Karpas-422 (cell line): ENCODE measurements around the gene ANKRD44. TPM values are rescaled to one million over a fixed set of nuclear protein-coding genes. Genes with fewer than 3 reads are reported as not detected.

Source experiments
- DNase-seq: peaks from one replicate; pipeline ENCODE4 v3.0.0-alpha.2; 2015
- H2AFZ ChIP-seq: fragments of 200-600 bp; sonication (generic); 2 replicates; pipeline ENCODE4 v1.6.1; 2014; ENCODE audit warnings: antibody characterized with exemption, low read length, mixed read lengths
- H3K27ac ChIP-seq: fragments of 200-600 bp; sonication (generic); 2 replicates; pipeline ENCODE4 v1.5.1; 2014; ENCODE audit warnings: mild to moderate bottlenecking, low read length, moderate library complexity
- H3K27me3 ChIP-seq: fragments of 200-600 bp; sonication (generic); 2 replicates; pipeline ENCODE4 v1.6.1; 2014; ENCODE audit warnings: low read length, mixed read lengths
- H3K36me3 ChIP-seq: fragments of 200-600 bp; sonication (generic); 2 replicates; pipeline ENCODE4 v1.6.1; 2014; ENCODE audit warnings: low read length, mixed read lengths; ENCODE audit not compliant: insufficient read depth
- H3K4me1 ChIP-seq: fragments of 200-600 bp; sonication (generic); 2 replicates; pipeline ENCODE4 v1.6.1; 2014; ENCODE audit warnings: mild to moderate bottlenecking, low read length, mixed read lengths
- H3K4me2 ChIP-seq: fragments of 200-600 bp; sonication (generic); 2 replicates; pipeline ENCODE4 v1.6.1; 2014; ENCODE audit warnings: low read length, low read depth, mild to moderate bottlenecking; ENCODE audit not compliant: poor library complexity, severe bottlenecking
- H3K4me3 ChIP-seq: fragments of 200-600 bp; sonication (generic); 2 replicates; pipeline ENCODE4 v1.5.1; 2014; ENCODE audit warnings: mild to moderate bottlenecking, antibody characterized with exemption, low read length, mixed read lengths
- H3K79me2 ChIP-seq: fragments of 200-600 bp; sonication (generic); 2 replicates; pipeline ENCODE4 v1.6.1; 2014; ENCODE audit warnings: mild to moderate bottlenecking, low read length, mixed read lengths
- H3K9ac ChIP-seq: fragments of 200-600 bp; sonication (generic); 2 replicates; pipeline ENCODE4 v1.6.0; 2014; ENCODE audit warnings: low read length
- H3K9me2 ChIP-seq: fragments of 200-600 bp; sonication (generic), shearing (Covaris generic); replicated peaks from 2 replicates; pipeline ENCODE4 v1.6.0; 2014; ENCODE audit warnings: mild to moderate bottlenecking, low read length, moderate library complexity; ENCODE audit not compliant: insufficient read depth
- H3K9me3 ChIP-seq: fragments of 300-700, 200-600 bp; sonication (generic); 2 replicates; pipeline ENCODE4 v1.6.1; 2014; ENCODE audit warnings: low read length, mixed read lengths
- H4K20me1 ChIP-seq: fragments of 200-600 bp; sonication (generic); 2 replicates; pipeline ENCODE4 v1.6.1; 2014; ENCODE audit warnings: mild to moderate bottlenecking, antibody characterized with exemption, low read length, low read depth; ENCODE audit not compliant: insufficient read depth
- total RNA-seq: library from RNA; depleted of rRNA; stranded (reverse); fragments of >200 nt; shearing (Covaris generic); gene quantifications from 2 replicates; pipeline ENCODE4 v1.2.3, GENCODE V29; 2014; ENCODE audit warnings: low replicate concordance

ANKRD44 gene
- total RNA-seq, 1 experiment from 2014 or later, result 120 TPM

- Histone ChIP-seq H3K4me2 (peak overlapping the region; percentile 40), H3K79me2 (peaks cover 63% of the 10 kb centered on the region), H3K27ac (peak overlapping the region; percentile 80), H3K4me1 (peaks cover 87% of the 10 kb centered on the region), H3K36me3 (0 out of 2 replicates have a peak, but pooled peaks cover 7% of the 10 kb centered on the region), H3K9me3 (no peaks in the 10 kb centered on the region), H3K27me3 (no peaks in the 10 kb centered on the region), H3K9me2 (no peaks in the 10 kb centered on the region), H2AFZ (no peak overlapping the region), H4K20me1 (no peaks in the 10 kb centered on the region), H3K4me3 (peak overlapping the region; percentile 10; the same call in 1 of the 2 replicates), H3K9ac (peak overlapping the region; percentile 9; the same call in 1 of the 2 replicates)
- no peak for DNase-seq
Observed at GRCh38 chr2:197138506-197138905, 172.1 kb downstream of the ANKRD44 start.

- no peak overlapping the region for H2AFZ ChIP-seq
- H4K20me1 ChIP-seq, result no peaks in the 10 kb centered on the region
- H3K4me3 ChIP-seq, result no peak overlapping the region
- no peak for DNase-seq
- H3K36me3 ChIP-seq, result 0 out of 2 replicates have a peak, but pooled peaks cover 7% of the 10 kb centered on the region
- H3K27ac ChIP-seq, result peak overlapping the region; percentile 80
- peak overlapping the region; percentile 9; the same call in 1 of the 2 replicates for H3K9ac ChIP-seq
- no peaks in the 10 kb centered on the region for H3K27me3 ChIP-seq
- no peaks in the 10 kb centered on the region for H3K9me3 ChIP-seq
- H3K4me2 ChIP-seq, result peak overlapping the region; percentile 40
- H3K79me2 ChIP-seq, result peaks cover 69% of the 10 kb centered on the region
- peaks cover 93% of the 10 kb centered on the region for H3K4me1 ChIP-seq
- no peaks in the 10 kb centered on the region for H3K9me2 ChIP-seq
Observed at GRCh38 chr2:197137826-197138477, 172.6 kb downstream of the ANKRD44 start.

- Histone ChIP-seq H3K4me3 (no peak overlapping the region), H3K9me2 (no peaks in the 10 kb centered on the region), H3K4me1 (peaks cover 95% of the 10 kb centered on the region), H2AFZ (no peak overlapping the region), H3K79me2 (peaks cover 73% of the 10 kb centered on the region), H4K20me1 (no peaks in the 10 kb centered on the region), H3K27ac (peak overlapping the region; percentile 80), H3K27me3 (no peaks in the 10 kb centered on the region), H3K9ac (0 out of 2 replicates have a peak overlapping the region, but pooled peaks have one; percentile 4), H3K36me3 (0 out of 2 replicates have a peak, but pooled peaks cover 7% of the 10 kb centered on the region), H3K9me3 (no peaks in the 10 kb centered on the region), H3K4me2 (no peak overlapping the region)
- no peak for DNase-seq
Observed at GRCh38 chr2:197137231-197137630, 173.3 kb downstream of the ANKRD44 start.

GRCh38 chr2:197136452-197136851 is 174.1 kb downstream of the ANKRD44 start:
- Histone ChIP-seq H3K27ac (peak overlapping the region; percentile 80), H4K20me1 (no peaks in the 10 kb centered on the region)
- DNase-seq, result no peak

GRCh38 chr2:197135806-197136205 is 174.8 kb downstream of the ANKRD44 start:
- Histone ChIP-seq H3K9me3 (no peaks in the 10 kb centered on the region), H3K9ac (no peak overlapping the region), H3K79me2 (peaks cover 63% of the 10 kb centered on the region), H3K4me1 (peaks cover 95% of the 10 kb centered on the region), H3K27me3 (no peaks in the 10 kb centered on the region), H3K27ac (peak overlapping the region; percentile 80), H3K4me3 (no peak overlapping the region), H2AFZ (no peak overlapping the region), H3K36me3 (0 out of 2 replicates have a peak, but pooled peaks cover 7% of the 10 kb centered on the region), H3K9me2 (no peaks in the 10 kb centered on the region), H4K20me1 (no peaks in the 10 kb centered on the region), H3K4me2 (no peak overlapping the region)
- no peak for DNase-seq

More at GRCh38 chr2:197136452-197136851, 174.1 kb downstream of the ANKRD44 start:
- Histone ChIP-seq H2AFZ (no peak overlapping the region), H3K36me3 (0 out of 2 replicates have a peak, but pooled peaks cover 7% of the 10 kb centered on the region), H3K4me3 (no peak overlapping the region), H3K9ac (no peak overlapping the region), H3K79me2 (peaks cover 68% of the 10 kb centered on the region), H3K9me2 (no peaks in the 10 kb centered on the region), H3K4me1 (peaks cover 95% of the 10 kb centered on the region), H3K9me3 (no peaks in the 10 kb centered on the region), H3K4me2 (no peak overlapping the region), H3K27me3 (no peaks in the 10 kb centered on the region)

- DNase-seq, result no peak
- no peaks in the 10 kb centered on the region for H4K20me1 ChIP-seq
- H3K79me2 ChIP-seq, result peaks cover 56% of the 10 kb centered on the region
- no peaks in the 10 kb centered on the region for H3K27me3 ChIP-seq
- no peaks in the 10 kb centered on the region for H3K9me3 ChIP-seq
- H3K36me3 ChIP-seq, result 0 out of 2 replicates have a peak, but pooled peaks cover 7% of the 10 kb centered on the region
- H3K4me2 ChIP-seq, result no peak overlapping the region
- H3K4me3 ChIP-seq, result no peak overlapping the region
- no peak overlapping the region for H3K9ac ChIP-seq
- H2AFZ ChIP-seq, result no peak overlapping the region
- H3K27ac ChIP-seq, result peak overlapping the region; percentile 80
- peaks cover 95% of the 10 kb centered on the region for H3K4me1 ChIP-seq
- H3K9me2 ChIP-seq, result no peaks in the 10 kb centered on the region
Observed at GRCh38 chr2:197134206-197134605, 176.4 kb downstream of the ANKRD44 start.

GRCh38 chr2:197131558-197131855 is 179.1 kb downstream of the ANKRD44 start:
- no peaks in the 10 kb centered on the region for H3K9me3 ChIP-seq
- 0 out of 2 replicates have a peak, but pooled peaks cover 7% of the 10 kb centered on the region for H3K36me3 ChIP-seq
- peak overlapping the region; percentile 95 for H3K4me2 ChIP-seq
- no peaks in the 10 kb centered on the region for H3K27me3 ChIP-seq
- H3K9me2 ChIP-seq, result no peaks in the 10 kb centered on the region
- DNase-seq, result peak; percentile 83
- peaks cover 41% of the 10 kb centered on the region for H3K79me2 ChIP-seq
- no peaks in the 10 kb centered on the region for H4K20me1 ChIP-seq
- peak overlapping the region; percentile 50 for H3K4me3 ChIP-seq
- peak overlapping the region; percentile 68 for H3K9ac ChIP-seq
- H2AFZ ChIP-seq, result no peak overlapping the region
- peaks cover 85% of the 10 kb centered on the region for H3K4me1 ChIP-seq
- peak overlapping the region; percentile 100 for H3K27ac ChIP-seq

- no peaks in the 10 kb centered on the region for H3K9me2 ChIP-seq
- peak overlapping the region; percentile 95 for H3K4me2 ChIP-seq
- H3K9ac ChIP-seq, result peak overlapping the region; percentile 77
- no peak overlapping the region for H2AFZ ChIP-seq
- H3K9me3 ChIP-seq, result no peaks in the 10 kb centered on the region
- no peaks in the 10 kb centered on the region for H3K27me3 ChIP-seq
- H3K27ac ChIP-seq, result peak overlapping the region; percentile 100
- H4K20me1 ChIP-seq, result no peaks in the 10 kb centered on the region
- peaks cover 35% of the 10 kb centered on the region for H3K79me2 ChIP-seq
- peaks cover 6% of the 10 kb centered on the region; the same call in 1 of the 2 replicates for H3K36me3 ChIP-seq
- DNase-seq, result peak; percentile 94
- H3K4me1 ChIP-seq, result peaks cover 74% of the 10 kb centered on the region
- H3K4me3 ChIP-seq, result peak overlapping the region; percentile 60
Observed at GRCh38 chr2:197130318-197130717, 180.3 kb downstream of the ANKRD44 start.
